Measurements from ENCODE around the gene ZNF485. TPM values are rescaled to one million over a fixed set of nuclear protein-coding genes. Genes with fewer than 3 reads are reported as not detected.
"Not testable (repeated sequence)": the region's sequence is repeated elsewhere in the genome, so short reads cannot be mapped to it uniquely, and the experiment has no call there.

ZNF485 gene
- total and polyA plus RNA-seq, 4 donors: 0.88 to 4.5 (median 1.6) TPM

GRCh38 chr10:43596546-43596945 lies 9.7 kb upstream of the ZNF485 start:
- no peak for DNase-seq
- Histone ChIP-seq H3K9me3 (ENCODE audit: control insufficient read depth, low read length) (peaks cover 2% of the 10 kb centered on the region), H3K27ac (ENCODE audit: low read depth in 1 of 2, low read length in 2 of 2) (no peak overlapping the region), H3K4me1 (ENCODE audit: control insufficient read depth in 1 of 2, insufficient read depth in 2 of 2, low read length in 2 of 2) (no peaks in the 10 kb centered on the region), H3K27me3 (ENCODE audit: control insufficient read depth in 1 of 2, insufficient read depth in 2 of 2, low read length in 1 of 2) (no peaks in the 10 kb centered on the region), H3K36me3 (ENCODE audit: control insufficient read depth in 1 of 2, insufficient read depth in 2 of 2, low read length in 1 of 2) (no peaks in the 10 kb centered on the region), H3K4me3 (ENCODE audit: low read length in 2 of 2) (no peak overlapping the region)
- intact Hi-C loops (cut with DNase I): no loop called here
- WGBS, 2 donors: 65 to 66% methylated on average over 4 of the region's 4 CpGs
- ATAC-seq (ENCODE audit: low FRiP score): no peak

- intact Hi-C loops (cut with DNase I): no loop called here
- DNase-seq: no peak
- H3K4me3 ChIP-seq (ENCODE audit: low read length in 2 of 2): no peak overlapping the region
- no peak overlapping the region for H3K27ac ChIP-seq (ENCODE audit: low read depth in 1 of 2, low read length in 2 of 2)
- no peaks in the 10 kb centered on the region for H3K27me3 ChIP-seq (ENCODE audit: control insufficient read depth in 1 of 2, insufficient read depth in 2 of 2, low read length in 1 of 2)
- WGBS, 2 donors: 63 to 74% methylated on average over 2 of the region's 2 CpGs
- H3K4me1 ChIP-seq (ENCODE audit: control insufficient read depth in 1 of 2, insufficient read depth in 2 of 2, low read length in 2 of 2): no peaks in the 10 kb centered on the region
- no peak for ATAC-seq (ENCODE audit: low FRiP score)
- no peaks in the 10 kb centered on the region for H3K9me3 ChIP-seq (ENCODE audit: control insufficient read depth, low read length)
- H3K36me3 ChIP-seq (ENCODE audit: control insufficient read depth in 1 of 2, insufficient read depth in 2 of 2, low read length in 1 of 2): no peaks in the 10 kb centered on the region
Measured at GRCh38 chr10:43598446-43598845, 7.8 kb upstream of the ZNF485 start.

- DNase-seq (no peak), ATAC-seq (ENCODE audit: low FRiP score) (no peak)
- H3K4me3 ChIP-seq (ENCODE audit: low read length in 2 of 2): no peak overlapping the region
- H3K27ac ChIP-seq (ENCODE audit: low read depth in 1 of 2, low read length in 2 of 2): no peak overlapping the region
- H3K4me1 ChIP-seq (ENCODE audit: control insufficient read depth in 1 of 2, insufficient read depth in 2 of 2, low read length in 2 of 2): no peaks in the 10 kb centered on the region
- intact Hi-C loops (cut with DNase I): no loop called here
- H3K27me3 ChIP-seq (ENCODE audit: control insufficient read depth in 1 of 2, insufficient read depth in 2 of 2, low read length in 1 of 2): no peaks in the 10 kb centered on the region
- H3K36me3 ChIP-seq (ENCODE audit: control insufficient read depth in 1 of 2, insufficient read depth in 2 of 2, low read length in 1 of 2): no peaks in the 10 kb centered on the region
- WGBS, 2 donors: 78 to 87% methylated on average over 2 of the region's 2 CpGs
- H3K9me3 ChIP-seq (ENCODE audit: control insufficient read depth, low read length): no peaks in the 10 kb centered on the region
Measured at GRCh38 chr10:43599333-43599732, 6.9 kb upstream of the ZNF485 start.

GRCh38 chr10:43601576-43601975 lies 4.7 kb upstream of the ZNF485 start:
- intact Hi-C loops (cut with DNase I); H3K9me3 ChIP-seq (ENCODE audit: control insufficient read depth, low read length); H3K4me3 ChIP-seq (ENCODE audit: low read length in 2 of 2); H3K36me3 ChIP-seq (ENCODE audit: control insufficient read depth in 1 of 2, insufficient read depth in 2 of 2, low read length in 1 of 2); H3K27me3 ChIP-seq (ENCODE audit: control insufficient read depth in 1 of 2, insufficient read depth in 2 of 2, low read length in 1 of 2); ATAC-seq (ENCODE audit: low FRiP score); H3K27ac ChIP-seq (ENCODE audit: low read depth in 1 of 2, low read length in 2 of 2); H3K4me1 ChIP-seq (ENCODE audit: control insufficient read depth in 1 of 2, insufficient read depth in 2 of 2, low read length in 2 of 2); DNase-seq: not testable (repeated sequence)
- WGBS, 2 donors: 93 to 96% methylated on average over 6 of the region's 6 CpGs

- Histone ChIP-seq H3K27ac (ENCODE audit: low read depth in 1 of 2, low read length in 2 of 2) (no peak overlapping the region), H3K4me1 (ENCODE audit: control insufficient read depth in 1 of 2, insufficient read depth in 2 of 2, low read length in 2 of 2) (no peaks in the 10 kb centered on the region), H3K4me3 (ENCODE audit: low read length in 2 of 2) (no peak overlapping the region), H3K27me3 (ENCODE audit: control insufficient read depth in 1 of 2, insufficient read depth in 2 of 2, low read length in 1 of 2) (no peaks in the 10 kb centered on the region), H3K9me3 (ENCODE audit: control insufficient read depth, low read length) (no peaks in the 10 kb centered on the region), H3K36me3 (ENCODE audit: control insufficient read depth in 1 of 2, insufficient read depth in 2 of 2, low read length in 1 of 2) (no peaks in the 10 kb centered on the region)
- intact Hi-C loops (cut with DNase I): no loop called here
- 48 to 52% methylated on average over 12 of the region's 12 CpGs for WGBS, 2 donors
- ATAC-seq (ENCODE audit: low FRiP score) (peak; percentile 37), DNase-seq (no peak)
Measured at GRCh38 chr10:43605850-43606322, 352 bp upstream of the ZNF485 start.

- H3K4me3 ChIP-seq (ENCODE audit: low read length in 2 of 2): no peak overlapping the region
- no peak for ATAC-seq (ENCODE audit: low FRiP score)
- H3K4me1 ChIP-seq (ENCODE audit: control insufficient read depth in 1 of 2, insufficient read depth in 2 of 2, low read length in 2 of 2): no peaks in the 10 kb centered on the region
- no peaks in the 10 kb centered on the region for H3K27me3 ChIP-seq (ENCODE audit: control insufficient read depth in 1 of 2, insufficient read depth in 2 of 2, low read length in 1 of 2)
- H3K36me3 ChIP-seq (ENCODE audit: control insufficient read depth in 1 of 2, insufficient read depth in 2 of 2, low read length in 1 of 2): no peaks in the 10 kb centered on the region
- H3K9me3 ChIP-seq (ENCODE audit: control insufficient read depth, low read length): no peaks in the 10 kb centered on the region
- H3K27ac ChIP-seq (ENCODE audit: low read depth in 1 of 2, low read length in 2 of 2): no peak overlapping the region
- intact Hi-C loops (cut with DNase I): no loop called here
- no peak for DNase-seq
- WGBS, 2 donors: 85 to 88% methylated on average over 10 of the region's 10 CpGs
Measured at GRCh38 chr10:43607199-43607573, 948 bp downstream of the ZNF485 start.

GRCh38 chr10:43610636-43611035 lies 4.4 kb downstream of the ZNF485 start:
- DNase-seq: no peak
- Histone ChIP-seq H3K4me1 (ENCODE audit: control insufficient read depth in 1 of 2, insufficient read depth in 2 of 2, low read length in 2 of 2) (no peaks in the 10 kb centered on the region), H3K27ac (ENCODE audit: low read depth in 1 of 2, low read length in 2 of 2) (no peak overlapping the region), H3K4me3 (ENCODE audit: low read length in 2 of 2) (no peak overlapping the region), H3K36me3 (ENCODE audit: control insufficient read depth in 1 of 2, insufficient read depth in 2 of 2, low read length in 1 of 2) (no peaks in the 10 kb centered on the region), H3K27me3 (ENCODE audit: control insufficient read depth in 1 of 2, insufficient read depth in 2 of 2, low read length in 1 of 2) (no peaks in the 10 kb centered on the region), H3K9me3 (ENCODE audit: control insufficient read depth, low read length) (no peaks in the 10 kb centered on the region)
- intact Hi-C loops (cut with DNase I): no loop called here
- ATAC-seq (ENCODE audit: low FRiP score): no peak

- ATAC-seq (ENCODE audit: low FRiP score) (no peak), DNase-seq (no peak)
- H3K36me3 ChIP-seq (ENCODE audit: control insufficient read depth in 1 of 2, insufficient read depth in 2 of 2, low read length in 1 of 2): peaks cover 3 to 4% of the 10 kb centered on the region in 2 donors
- peaks cover 9% of the 10 kb centered on the region for H3K9me3 ChIP-seq (ENCODE audit: control insufficient read depth, low read length)
- H3K4me3 ChIP-seq (ENCODE audit: low read length in 2 of 2): no peak overlapping the region
- H3K27me3 ChIP-seq (ENCODE audit: control insufficient read depth in 1 of 2, insufficient read depth in 2 of 2, low read length in 1 of 2): no peaks in the 10 kb centered on the region
- no peaks in the 10 kb centered on the region for H3K4me1 ChIP-seq (ENCODE audit: control insufficient read depth in 1 of 2, insufficient read depth in 2 of 2, low read length in 2 of 2)
- WGBS, 2 donors: 86 to 89% methylated on average over 6 of the region's 6 CpGs
- no peak overlapping the region for H3K27ac ChIP-seq (ENCODE audit: low read depth in 1 of 2, low read length in 2 of 2)
- intact Hi-C loops (cut with DNase I): no loop called here
Measured at GRCh38 chr10:43616697-43617370, 10.6 kb downstream of the ZNF485 start.

- Histone ChIP-seq H3K4me1 (ENCODE audit: control insufficient read depth in 1 of 2, insufficient read depth in 2 of 2, low read length in 2 of 2) (no peaks in the 10 kb centered on the region), H3K36me3 (ENCODE audit: control insufficient read depth in 1 of 2, insufficient read depth in 2 of 2, low read length in 1 of 2) (peaks cover 3 to 4% of the 10 kb centered on the region in 2 donors), H3K4me3 (ENCODE audit: low read length in 2 of 2) (no peak overlapping the region), H3K9me3 (ENCODE audit: control insufficient read depth, low read length) (peaks cover 9% of the 10 kb centered on the region), H3K27ac (ENCODE audit: low read depth in 1 of 2, low read length in 2 of 2) (no peak overlapping the region), H3K27me3 (ENCODE audit: control insufficient read depth in 1 of 2, insufficient read depth in 2 of 2, low read length in 1 of 2) (no peaks in the 10 kb centered on the region)
- intact Hi-C loops (cut with DNase I): no loop called here
- no peak for ATAC-seq (ENCODE audit: low FRiP score)
- 87 to 90% methylated on average over 2 of the region's 2 CpGs for WGBS, 2 donors
- no peak for DNase-seq
Measured at GRCh38 chr10:43619368-43619767, 13.1 kb downstream of the ZNF485 start.
